A673 (cell line): ENCODE data around the gene FRMPD4. TPM values are rescaled to one million over a fixed set of nuclear protein-coding genes. Genes with fewer than 3 reads are reported as not detected.

Source experiments
- BruUV-seq: library from RNA; stranded (reverse); fragments of 400-500 nt; replicated peaks from 2 replicates; lab custom pipeline; 2021; lab: Mats Ljungman, UMichigan
- CTCF ChIA-PET: fragments of 300-600 bp; sonication (Branson Sonifier 250); formaldehyde crosslinking; loops from one replicate; lab custom pipeline; 2022; ENCODE audit warnings: antibody characterized with exemption; lab: Charles Lee
- POLR2A ChIA-PET: fragments of 300-600 bp; sonication (Branson Sonifier 250); formaldehyde crosslinking; loops from one replicate; lab custom pipeline; 2022; ENCODE audit warnings: antibody characterized with exemption; ENCODE audit not compliant: low non-redundant PET; lab: Charles Lee
- DNase-seq: peaks from one replicate; pipeline ENCODE4 v3.0.0-alpha.2; 2015; ENCODE audit warnings: low spot score
- H3K27ac ChIP-seq: fragments of 200-600 bp; sonication (generic); 2 replicates; pipeline ENCODE4 v1.5.1; 2016; ENCODE audit warnings: mixed run types, low read depth, mild to moderate bottlenecking, mixed read lengths, antibody characterized with exemption, low read length; ENCODE audit not compliant: poor library complexity, severe bottlenecking
- H3K27me3 ChIP-seq: fragments of 200-600 bp; sonication (generic); replicated peaks from 2 replicates; pipeline ENCODE4 v1.6.1; 2017; ENCODE audit warnings: mixed run types, low read depth, mild to moderate bottlenecking, mixed read lengths, antibody characterized with exemption, low read length; ENCODE audit not compliant: insufficient read depth, poor library complexity
- H3K36me3 ChIP-seq: fragments of 200-600 bp; sonication (generic); 2 replicates; pipeline ENCODE4 v1.6.1; 2016; ENCODE audit warnings: mixed run types, mild to moderate bottlenecking, mixed read lengths, antibody characterized with exemption, low read length; ENCODE audit not compliant: insufficient read depth, poor library complexity, severe bottlenecking
- H3K4me1 ChIP-seq: fragments of 200-600 bp; sonication (generic); 2 replicates; pipeline ENCODE4 v1.6.1; 2017; ENCODE audit warnings: mixed run types, mild to moderate bottlenecking, mixed read lengths, antibody characterized with exemption, low read length; ENCODE audit not compliant: insufficient read depth, poor library complexity, severe bottlenecking
- H3K4me3 ChIP-seq: fragments of 200-600 bp; sonication (generic); 2 replicates; pipeline ENCODE4 v1.5.1; 2016; ENCODE audit warnings: low read depth, mixed run types, mild to moderate bottlenecking, mixed read lengths, low read length; ENCODE audit not compliant: poor library complexity, severe bottlenecking
- H3K9me3 ChIP-seq: fragments of 200-600 bp; sonication (generic); 2 replicates; pipeline ENCODE4 v1.6.1; 2016; ENCODE audit warnings: mixed run types, low read depth, mild to moderate bottlenecking, mixed read lengths, antibody characterized with exemption, low read length; ENCODE audit not compliant: poor library complexity, severe bottlenecking
- EZH2 ChIP-seq: fragments of 200-600 bp; sonication (generic); IDR thresholded peaks from 2 replicates; pipeline ENCODE4 v1.6.1; 2017; ENCODE audit warnings: borderline replicate concordance, low read depth, mild to moderate bottlenecking, mixed read lengths, antibody characterized with exemption, low read length; ENCODE audit not compliant: poor library complexity, severe bottlenecking
- intact Hi-C: fragments of 100-400 bp; cut with micrococcal nuclease; formaldehyde crosslinking; loops from one replicate; pipeline ENCODE4 v1.10.0; 2022; ENCODE audit not compliant: unreplicated experiment
- total RNA-seq: library from RNA; stranded (reverse); gene quantifications from 2 replicates; pipeline ENCODE4 v1.2.3, GENCODE V29; 2021
- TF ChIP-seq, protein P1 (sequence below): fragments of 300-800, 200-600 bp; sonication (generic); conservative IDR thresholded peaks from 2 replicates; pipeline ENCODE4 v1.5.1; 2017; ENCODE audit warnings: low read depth, mild to moderate bottlenecking, antibody characterized with exemption, low read length, moderate library complexity, mixed read lengths

The FRMPD4 gene
- total RNA-seq, 1 experiment from 2014 or later: not detected

DNA sequence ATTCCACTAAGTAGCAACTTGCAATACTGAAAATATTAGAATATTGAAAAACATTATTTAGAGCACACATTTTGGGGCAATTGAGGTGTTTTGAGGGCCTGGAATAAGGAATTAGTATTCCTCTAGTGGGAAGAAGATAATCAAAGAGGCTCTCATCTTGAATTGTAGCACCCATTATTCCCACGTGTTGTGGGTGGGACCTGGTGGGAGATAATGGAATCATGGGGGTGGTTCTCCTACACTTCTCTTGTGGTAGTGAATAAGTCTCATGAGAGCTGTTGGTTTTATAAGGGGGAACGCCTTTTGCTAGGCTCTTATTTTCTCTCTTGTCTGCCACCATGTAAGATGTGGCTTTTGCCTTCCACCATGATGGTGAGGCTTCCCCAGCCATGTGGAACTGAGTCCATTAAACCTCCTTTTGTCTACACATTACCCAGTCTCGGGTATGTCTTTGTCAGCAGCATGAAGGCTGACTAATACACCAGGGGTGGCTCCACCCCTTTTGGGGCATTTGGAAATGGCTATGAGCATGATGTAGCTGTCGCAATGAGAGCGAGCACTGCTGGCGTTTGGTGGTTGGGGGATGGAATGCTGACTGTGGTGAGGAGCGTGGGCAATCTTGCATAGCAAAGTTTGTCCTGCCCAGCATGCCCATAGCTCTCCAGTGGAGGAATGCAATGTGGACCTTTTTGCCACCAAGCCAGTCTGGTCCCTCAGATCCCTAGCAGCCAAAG, 308.2 kb downstream of the FRMPD4 start:
- no peak for DNase-seq
- ChIA-PET CTCF (no interaction called here), POLR2A (no interaction called here)
- Histone ChIP-seq H3K9me3 (no peaks in the 10 kb centered on the region), H3K36me3 (no peaks in the 10 kb centered on the region), H3K4me3 (no peak overlapping the region), H3K27ac (no peak overlapping the region), H3K27me3 (peaks cover 1% of the 10 kb centered on the region), H3K4me1 (no peaks in the 10 kb centered on the region)
- no TSS peak for BruUV-seq
- no peak for TF ChIP-seq EZH2
- TF ChIP-seq, protein P1, sequence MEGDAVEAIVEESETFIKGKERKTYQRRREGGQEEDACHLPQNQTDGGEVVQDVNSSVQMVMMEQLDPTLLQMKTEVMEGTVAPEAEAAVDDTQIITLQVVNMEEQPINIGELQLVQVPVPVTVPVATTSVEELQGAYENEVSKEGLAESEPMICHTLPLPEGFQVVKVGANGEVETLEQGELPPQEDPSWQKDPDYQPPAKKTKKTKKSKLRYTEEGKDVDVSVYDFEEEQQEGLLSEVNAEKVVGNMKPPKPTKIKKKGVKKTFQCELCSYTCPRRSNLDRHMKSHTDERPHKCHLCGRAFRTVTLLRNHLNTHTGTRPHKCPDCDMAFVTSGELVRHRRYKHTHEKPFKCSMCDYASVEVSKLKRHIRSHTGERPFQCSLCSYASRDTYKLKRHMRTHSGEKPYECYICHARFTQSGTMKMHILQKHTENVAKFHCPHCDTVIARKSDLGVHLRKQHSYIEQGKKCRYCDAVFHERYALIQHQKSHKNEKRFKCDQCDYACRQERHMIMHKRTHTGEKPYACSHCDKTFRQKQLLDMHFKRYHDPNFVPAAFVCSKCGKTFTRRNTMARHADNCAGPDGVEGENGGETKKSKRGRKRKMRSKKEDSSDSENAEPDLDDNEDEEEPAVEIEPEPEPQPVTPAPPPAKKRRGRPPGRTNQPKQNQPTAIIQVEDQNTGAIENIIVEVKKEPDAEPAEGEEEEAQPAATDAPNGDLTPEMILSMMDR: no peak
- intact Hi-C loops: no loop called here

DNA sequence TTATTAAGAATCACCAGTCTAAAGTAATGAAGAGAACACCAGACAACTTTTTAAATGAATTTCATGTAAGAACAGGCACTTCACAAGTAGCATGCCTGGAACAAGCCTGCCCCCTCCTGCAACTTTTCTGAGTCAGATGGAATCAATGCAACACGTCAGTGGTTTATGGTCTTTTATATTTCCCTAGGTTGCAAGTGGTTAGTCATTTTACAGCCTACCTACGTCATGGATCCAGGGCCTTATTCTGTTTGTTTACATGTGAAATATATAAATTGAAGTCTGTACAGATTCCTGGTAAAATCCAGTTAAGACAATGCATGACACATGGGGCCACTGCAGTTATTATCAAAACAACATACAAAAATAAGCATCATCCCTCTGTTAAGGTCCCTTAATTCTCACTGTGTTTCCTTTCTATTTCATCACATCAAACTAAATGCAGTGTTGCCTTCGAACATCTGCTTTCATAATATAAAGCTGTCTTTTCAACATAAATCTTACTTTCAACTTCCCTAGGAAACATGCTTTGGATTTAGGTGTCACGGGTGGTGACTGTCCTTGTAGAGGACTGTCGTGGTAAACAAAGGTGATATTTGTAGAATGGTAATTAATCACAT, 309.3 kb downstream of the FRMPD4 start:
- Histone ChIP-seq H3K27me3 (peaks cover 7% of the 10 kb centered on the region), H3K4me3 (no peak overlapping the region), H3K4me1 (no peaks in the 10 kb centered on the region), H3K36me3 (no peaks in the 10 kb centered on the region), H3K27ac (no peak overlapping the region), H3K9me3 (no peaks in the 10 kb centered on the region)
- TF ChIP-seq, protein P1: no peak
- TF ChIP-seq EZH2: no peak
- ChIA-PET POLR2A (no interaction called here), CTCF (no interaction called here)
- intact Hi-C loops: no loop called here
- no TSS peak for BruUV-seq
- no peak for DNase-seq

DNA sequence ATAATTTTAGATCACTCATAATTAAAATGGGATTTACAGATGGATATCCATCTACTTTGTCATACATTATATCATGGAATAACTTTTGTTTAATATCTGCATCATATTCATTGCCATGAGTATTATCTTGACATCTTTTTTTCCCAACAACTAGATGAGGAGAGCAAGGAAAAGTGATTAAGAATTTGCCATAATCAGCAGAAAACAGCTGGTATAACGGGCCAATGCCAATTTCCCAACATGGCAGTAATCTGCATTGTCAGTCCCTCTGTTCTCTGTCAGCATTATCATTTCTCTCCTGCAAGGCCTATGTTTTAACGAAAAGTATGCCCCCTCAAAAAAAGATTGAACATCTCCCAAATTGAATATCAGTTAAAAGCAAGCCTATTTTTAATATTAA, 314.0 kb downstream of the FRMPD4 start:
- TF ChIP-seq, protein P1: no peak
- TF ChIP-seq EZH2: no peak
- H3K4me3 ChIP-seq: no peak overlapping the region
- intact Hi-C loops: no loop called here

More for the DNA sequence above, 314.0 kb downstream of the FRMPD4 start:
- Histone ChIP-seq H3K36me3 (no peaks in the 10 kb centered on the region), H3K9me3 (no peaks in the 10 kb centered on the region), H3K27me3 (peaks cover 20% of the 10 kb centered on the region), H3K27ac (no peak overlapping the region), H3K4me1 (no peaks in the 10 kb centered on the region)
- no peak for DNase-seq
- ChIA-PET CTCF (no interaction called here), POLR2A (no interaction called here)
- no TSS peak for BruUV-seq
